Peyer's patch (tissue), 4 donors: Measurements from ENCODE around the gene LIN9. TPM values are rescaled to one million over a fixed set of nuclear protein-coding genes. Genes with fewer than 3 reads are reported as not detected.

ENCODE experiments used
- DNase-seq, 3 donors: peaks; one replicate each; pipeline ENCODE4 v3.0.0-alpha.2; 2017 to 2019
- H3K27ac ChIP-seq, 4 donors: fragments of 200-600 bp; sonication (generic); one replicate each; pipeline ENCODE4 v1.5.1; 2016 to 2019
- H3K27me3 ChIP-seq, 2 donors: fragments of 200-600 bp; sonication (generic); one replicate each; pipeline ENCODE4 v1.5.1; 2019
- H3K36me3 ChIP-seq, 3 donors: fragments of 200-600 bp; sonication (generic); one replicate each; pipeline ENCODE4 v1.5.1; 2016 to 2019
- H3K4me1 ChIP-seq, 4 donors: fragments of 200-600 bp; sonication (generic); one replicate each; pipeline ENCODE4 v1.5.1; 2016 to 2019
- H3K4me3 ChIP-seq, 4 donors: fragments of 200-600 bp; sonication (generic); 1 replicate in 3 of 4; 2 replicates in 1 of 4; pipeline ENCODE4 v1.5.1; 2016 to 2019; ENCODE audit warnings: mild to moderate bottlenecking in 1 of 4
- H3K9me3 ChIP-seq, 4 donors: fragments of 200-600 bp; sonication (generic); one replicate each; pipeline ENCODE4 v1.5.1; 2016 to 2019; ENCODE audit warnings: mild to moderate bottlenecking in 1 of 4
- CTCF ChIP-seq, 6 experiments: fragments of 450-650 bp in 4 of 6; fragments of 200-600 bp in 2 of 6; sonication (generic) in 1 of 6; IDR thresholded peaks; one replicate each; pipeline ENCODE4 v1.5.1; 2017 to 2019; ENCODE audit warnings: antibody characterized with exemption in 6 of 6, mild to moderate bottlenecking in 3 of 6, moderate library complexity in 1 of 6
- POLR2A ChIP-seq, 2 donors: fragments of 450-650 bp; IDR thresholded peaks; one replicate each; pipeline ENCODE4 v1.5.1; 2017; ENCODE audit warnings: antibody characterized with exemption in 2 of 2, mild to moderate bottlenecking in 2 of 2, moderate library complexity in 2 of 2
- total RNA-seq, 4 donors: library from RNA; depleted of rRNA; stranded (reverse); fragments of >200 nt; gene quantifications; one replicate each; pipeline ENCODE4 v1.1.0, GENCODE V29; 2016

LIN9 gene
- total RNA-seq, 4 donors from 2014 or later = 2.5 to 6.6 (median 4.2) TPM

GRCh38 chr1:226318471-226318870 is 9.5 kb upstream of the LIN9 start:
- TF ChIP-seq CTCF (IDR thresholded peaks at IDR 0.05) (no peak), POLR2A (IDR thresholded peaks at IDR 0.05) (no peak)
- Histone ChIP-seq H3K27me3 (no peaks in the 10 kb centered on the region), H3K9me3 (no peaks in the 10 kb centered on the region), H3K4me1 (no peaks in the 10 kb centered on the region), H3K27ac (no peak overlapping the region), H3K4me3 (no peak overlapping the region), H3K36me3 (no peaks in the 10 kb centered on the region)
- DNase-seq = no peak

GRCh38 chr1:226314055-226314454 is 5.1 kb upstream of the LIN9 start:
- Histone ChIP-seq H3K27me3 (no peaks in the 10 kb centered on the region), H3K9me3 (no peaks in the 10 kb centered on the region), H3K4me3 (no peak overlapping the region), H3K27ac (no peak overlapping the region), H3K36me3 (no peaks in the 10 kb centered on the region), H3K4me1 (peaks cover 0 to 12% (median 3%) of the 10 kb centered on the region in 4 donors)
- TF ChIP-seq CTCF (IDR thresholded peaks at IDR 0.05) (no peak), POLR2A (IDR thresholded peaks at IDR 0.05) (no peak)
- DNase-seq = no peak

- TF ChIP-seq POLR2A (IDR thresholded peaks at IDR 0.05) = no peak
- no peak for TF ChIP-seq CTCF (IDR thresholded peaks at IDR 0.05)
- Histone ChIP-seq H3K4me3 (no peak overlapping the region), H3K27ac (no peak overlapping the region), H3K36me3 (no peaks in the 10 kb centered on the region), H3K27me3 (no peaks in the 10 kb centered on the region), H3K4me1 (peaks cover 0 to 23% (median 5%) of the 10 kb centered on the region in 4 donors), H3K9me3 (no peaks in the 10 kb centered on the region)
- no peak for DNase-seq
These were observed 3.1 kb upstream of the LIN9 start for GRCh38 chr1:226312065-226312464.

GRCh38 chr1:226311376-226311775 is 2.4 kb upstream of the LIN9 start:
- no peak overlapping the region for H3K4me3 ChIP-seq
- TF ChIP-seq CTCF (IDR thresholded peaks at IDR 0.05) (no peak), POLR2A (IDR thresholded peaks at IDR 0.05) (no peak)
- H3K27ac ChIP-seq = no peak overlapping the region
- no peak for DNase-seq
- H3K9me3 ChIP-seq = no peaks in the 10 kb centered on the region
- H3K36me3 ChIP-seq = no peaks in the 10 kb centered on the region
- peaks cover 0 to 23% (median 5%) of the 10 kb centered on the region in 4 donors for H3K4me1 ChIP-seq
- H3K27me3 ChIP-seq = no peaks in the 10 kb centered on the region

GRCh38 chr1:226310637-226311195 is 1.8 kb upstream of the LIN9 start:
- H3K4me1 ChIP-seq = peaks cover 0 to 23% (median 5%) of the 10 kb centered on the region in 4 donors
- H3K4me3 ChIP-seq = no peak overlapping the region
- TF ChIP-seq CTCF (IDR thresholded peaks at IDR 0.05) (no peak), POLR2A (IDR thresholded peaks at IDR 0.05) (no peak)
- peak in 1 of 3 donors; percentile 68 for DNase-seq
- H3K36me3 ChIP-seq = no peaks in the 10 kb centered on the region
- H3K9me3 ChIP-seq = no peaks in the 10 kb centered on the region
- no peaks in the 10 kb centered on the region for H3K27me3 ChIP-seq
- peak overlapping the region in 2 of 4 donors; percentile 18 to 37 for H3K27ac ChIP-seq

- Histone ChIP-seq H3K4me3 (no peak overlapping the region), H3K4me1 (peaks cover 0 to 23% (median 5%) of the 10 kb centered on the region in 4 donors), H3K27me3 (no peaks in the 10 kb centered on the region), H3K9me3 (no peaks in the 10 kb centered on the region), H3K36me3 (no peaks in the 10 kb centered on the region), H3K27ac (peak overlapping the region in 2 of 4 donors; percentile 18 to 37)
- TF ChIP-seq CTCF (IDR thresholded peaks at IDR 0.05) = no peak
- no peak for DNase-seq
These were observed 1.2 kb upstream of the LIN9 start for GRCh38 chr1:226310245-226310540.
